Type B pancreatic cell (in vitro differentiated cells): ENCODE data around the gene TIMP2. TPM values are rescaled to one million over a fixed set of nuclear protein-coding genes. Genes with fewer than 3 reads are reported as not detected.

ENCODE experiments used
- DNase-seq: peaks from one replicate; pipeline ENCODE4 v3.0.0; 2021; ENCODE audit warnings: mixed read lengths; ENCODE audit not compliant: unreplicated experiment; ENCODE audit errors: extremely low spot score
- H3K27ac Mint-ChIP-seq: 2 replicates; pipeline ENCODE4 v1.8.0; 2021; ENCODE audit warnings: mild to moderate bottlenecking, mixed read lengths
- H3K27me3 Mint-ChIP-seq: 2 replicates; pipeline ENCODE4 v1.8.0; 2021; ENCODE audit warnings: mixed read lengths
- H3K36me3 Mint-ChIP-seq: 2 replicates; pipeline ENCODE4 v1.8.0; 2021; ENCODE audit warnings: mixed read lengths
- H3K4me1 Mint-ChIP-seq: one replicate; pipeline ENCODE4 v1.8.0; 2021; ENCODE audit warnings: mixed read lengths; ENCODE audit not compliant: unreplicated experiment
- H3K4me3 Mint-ChIP-seq: 2 replicates; pipeline ENCODE4 v1.8.0; 2021; ENCODE audit warnings: mild to moderate bottlenecking, mixed read lengths
- H3K9me3 Mint-ChIP-seq: 2 replicates; pipeline ENCODE4 v1.8.0; 2021; ENCODE audit warnings: mixed read lengths
- CTCF ChIP-seq: fragments of 200-600 bp; sonication (generic); conservative IDR thresholded peaks from 2 replicates; pipeline ENCODE4 v1.5.0; 2021; ENCODE audit warnings: antibody characterized with exemption, mild to moderate bottlenecking
- total RNA-seq: library from RNA; stranded (reverse); gene quantifications from 2 replicates; pipeline ENCODE4 v1.2.1, GENCODE V29; 2021; ENCODE audit warnings: low replicate concordance

Gene TIMP2
- total RNA-seq, 1 donor from 2014 or later: 125 TPM

- no peak for TF ChIP-seq CTCF
- Mint-ChIP-seq H3K27me3 (no peaks in the 10 kb centered on the region), H3K9me3 (no peaks in the 10 kb centered on the region), H3K27ac (no peak overlapping the region), H3K4me3 (no peak overlapping the region), H3K36me3 (peaks cover 15% of the 10 kb centered on the region), H3K4me1 (no peaks in the 10 kb centered on the region)
- DNase-seq: no peak
These were observed 67.9 kb downstream of the TIMP2 start for GRCh38 chr17:78857266-78857665.

- Mint-ChIP-seq H3K27me3 (no peaks in the 10 kb centered on the region), H3K4me1 (no peaks in the 10 kb centered on the region), H3K27ac (no peak overlapping the region), H3K36me3 (peaks cover 4% of the 10 kb centered on the region), H3K9me3 (no peaks in the 10 kb centered on the region), H3K4me3 (no peak overlapping the region)
- TF ChIP-seq CTCF: no peak
- no peak for DNase-seq
These were observed 69.5 kb downstream of the TIMP2 start for GRCh38 chr17:78855561-78856165.

- H3K4me1 Mint-ChIP-seq: no peaks in the 10 kb centered on the region
- no peak overlapping the region for H3K27ac Mint-ChIP-seq
- no peak for TF ChIP-seq CTCF
- no peak overlapping the region for H3K4me3 Mint-ChIP-seq
- H3K36me3 Mint-ChIP-seq: peaks cover 4% of the 10 kb centered on the region
- H3K27me3 Mint-ChIP-seq: no peaks in the 10 kb centered on the region
- no peak for DNase-seq
- no peaks in the 10 kb centered on the region for H3K9me3 Mint-ChIP-seq
These were observed 70.7 kb downstream of the TIMP2 start for GRCh38 chr17:78854508-78854907.

- Mint-ChIP-seq H3K27me3 (no peaks in the 10 kb centered on the region), H3K4me3 (no peak overlapping the region), H3K4me1 (no peaks in the 10 kb centered on the region), H3K36me3 (peaks cover 4% of the 10 kb centered on the region), H3K9me3 (no peaks in the 10 kb centered on the region), H3K27ac (no peak overlapping the region)
- no peak for DNase-seq
- TF ChIP-seq CTCF: no peak
These were observed 71.2 kb downstream of the TIMP2 start for GRCh38 chr17:78853926-78854394.

GRCh38 chr17:78852709-78853121 lies 72.5 kb downstream of the TIMP2 start:
- Mint-ChIP-seq H3K36me3 (peaks cover 8% of the 10 kb centered on the region), H3K4me3 (no peak overlapping the region), H3K4me1 (no peaks in the 10 kb centered on the region), H3K27me3 (no peaks in the 10 kb centered on the region), H3K9me3 (no peaks in the 10 kb centered on the region), H3K27ac (no peak overlapping the region)
- TF ChIP-seq CTCF: no peak
- DNase-seq: no peak

- peaks cover 8% of the 10 kb centered on the region for H3K36me3 Mint-ChIP-seq
- no peak for DNase-seq
- no peak for TF ChIP-seq CTCF
- H3K9me3 Mint-ChIP-seq: no peaks in the 10 kb centered on the region
- no peak overlapping the region for H3K4me3 Mint-ChIP-seq
- H3K4me1 Mint-ChIP-seq: no peaks in the 10 kb centered on the region
- H3K27me3 Mint-ChIP-seq: no peaks in the 10 kb centered on the region
- H3K27ac Mint-ChIP-seq: no peak overlapping the region
These were observed 76.2 kb downstream of the TIMP2 start for GRCh38 chr17:78849026-78849425.
